Epithelial cell of prostate (primary cell): Measurements from ENCODE around the gene RFTN2.
"Not testable (repeated sequence)": the region's sequence is repeated elsewhere in the genome, so short reads cannot be mapped to it uniquely, and the experiment has no call there.

ENCODE experiments used
- DNase-seq: peaks from one replicate; pipeline ENCODE4 v3.0.0-alpha.2; 2011; ENCODE audit warnings: low read depth, low spot score
- H3K27ac ChIP-seq: fragments of 450-650 bp; 2 replicates; pipeline ENCODE4 v1.5.1; 2017; ENCODE audit warnings: mild to moderate bottlenecking

The RFTN2 gene

GRCh38 chr2:197614532-197614931 is 60.9 kb downstream of the RFTN2 start:
- peak overlapping the region; percentile 73 for H3K27ac ChIP-seq
- no peak for DNase-seq

GRCh38 chr2:197613509-197613987 is 61.8 kb downstream of the RFTN2 start:
- DNase-seq = peak; percentile 6

GRCh38 chr2:197606180-197606579 is 69.2 kb downstream of the RFTN2 start:
- DNase-seq = no peak
- H3K27ac ChIP-seq = no peak overlapping the region

More at GRCh38 chr2:197613509-197613987, 61.8 kb downstream of the RFTN2 start:
- H3K27ac ChIP-seq = no peak overlapping the region

- H3K27ac ChIP-seq = no peak overlapping the region
- DNase-seq = no peak
These were observed 71.1 kb downstream of the RFTN2 start for GRCh38 chr2:197604117-197604860.

GRCh38 chr2:197601726-197602125 is 73.7 kb downstream of the RFTN2 start:
- no peak for DNase-seq
- no peak overlapping the region for H3K27ac ChIP-seq

- DNase-seq = no peak
- no peak overlapping the region for H3K27ac ChIP-seq
These were observed 75.1 kb downstream of the RFTN2 start for GRCh38 chr2:197600306-197600705.

- DNase-seq = peak; percentile 10
These were observed 76.0 kb downstream of the RFTN2 start for GRCh38 chr2:197599285-197599965.

GRCh38 chr2:197598450-197598849 is 76.9 kb downstream of the RFTN2 start:
- no peak overlapping the region for H3K27ac ChIP-seq
- no peak for DNase-seq

More at GRCh38 chr2:197599285-197599965, 76.0 kb downstream of the RFTN2 start:
- H3K27ac ChIP-seq = peak overlapping the region; percentile 20

- no peak overlapping the region for H3K27ac ChIP-seq
- no peak for DNase-seq
These were observed 78.2 kb downstream of the RFTN2 start for GRCh38 chr2:197597166-197597565.

- H3K27ac ChIP-seq = no peak overlapping the region
- DNase-seq = no peak
These were observed 78.6 kb downstream of the RFTN2 start for GRCh38 chr2:197596766-197597165.

GRCh38 chr2:197591339-197592072 is 83.9 kb downstream of the RFTN2 start:
- no peak overlapping the region for H3K27ac ChIP-seq
- no peak for DNase-seq

GRCh38 chr2:197587255-197587654 is 88.1 kb downstream of the RFTN2 start:
- DNase-seq, H3K27ac ChIP-seq: not testable (repeated sequence)

- H3K27ac ChIP-seq, DNase-seq: not testable (repeated sequence)
These were observed 95.2 kb downstream of the RFTN2 start for GRCh38 chr2:197580166-197580565.

GRCh38 chr2:197578294-197578693 is 97.1 kb downstream of the RFTN2 start:
- not testable (repeated sequence) for H3K27ac ChIP-seq, DNase-seq

GRCh38 chr2:197577446-197577845 is 97.9 kb downstream of the RFTN2 start:
- no peak for DNase-seq
- H3K27ac ChIP-seq = no peak overlapping the region

- no peak for DNase-seq
- no peak overlapping the region for H3K27ac ChIP-seq
These were observed 98.8 kb downstream of the RFTN2 start for GRCh38 chr2:197576631-197577030.

GRCh38 chr2:197575987-197576386 is 99.4 kb downstream of the RFTN2 start:
- peak; percentile 10 for DNase-seq
- no peak overlapping the region for H3K27ac ChIP-seq

GRCh38 chr2:197573608-197574007 is 101.8 kb downstream of the RFTN2 start:
- no peak for DNase-seq
- H3K27ac ChIP-seq = no peak overlapping the region

GRCh38 chr2:197571627-197572271 is 103.6 kb downstream of the RFTN2 start:
- DNase-seq = no peak
- H3K27ac ChIP-seq = peak overlapping the region; percentile 16

- no peak for DNase-seq
These were observed 115.2 kb downstream of the RFTN2 start for GRCh38 chr2:197560146-197560665.

More at GRCh38 chr2:197560146-197560665, 115.2 kb downstream of the RFTN2 start:
- no peak overlapping the region for H3K27ac ChIP-seq
